Measurements from ENCODE around the gene ZKSCAN7. TPM values are rescaled to one million over a fixed set of nuclear protein-coding genes. Genes with fewer than 3 reads are reported as not detected.
"Not testable (repeated sequence)": the region's sequence is repeated elsewhere in the genome, so short reads cannot be mapped to it uniquely, and the experiment has no call there.

The ZKSCAN7 gene
- total RNA-seq, 1 donor from 2014 or later = 9.2 TPM

DNA sequence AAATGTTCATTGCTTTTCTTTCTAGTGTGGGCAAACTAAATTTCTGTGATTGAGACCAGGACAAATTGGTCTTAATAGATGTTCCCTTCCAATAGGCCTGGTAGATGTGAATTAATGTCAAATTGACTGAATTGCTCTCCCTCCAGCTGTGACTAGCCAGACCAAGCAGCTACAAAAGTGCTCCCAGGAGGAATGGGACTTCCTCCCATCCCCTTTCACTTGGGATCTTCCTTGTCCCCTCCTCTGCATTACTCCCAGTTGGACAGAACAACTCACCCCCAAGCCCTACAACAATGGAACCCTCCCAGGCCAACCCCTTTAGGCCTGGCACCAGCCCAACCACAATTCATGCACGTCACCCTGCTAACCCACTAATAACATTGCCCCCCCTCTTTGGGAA, 19.6 kb upstream of the ZKSCAN7 start:
- DNase-seq = no peak
- H3K27me3 Mint-ChIP-seq = peaks cover 45% of the 10 kb centered on the region
- H3K27ac Mint-ChIP-seq = no peak overlapping the region
- ATAC-seq (ENCODE audit: low read depth) = no peak
- no peaks in the 10 kb centered on the region for H3K36me3 Mint-ChIP-seq (ENCODE audit: low read depth)
- no peaks in the 10 kb centered on the region for H3K9me3 Mint-ChIP-seq
- no peak overlapping the region for H3K4me3 Mint-ChIP-seq
- H3K4me1 Mint-ChIP-seq = no peaks in the 10 kb centered on the region
- ChIA-PET CTCF (no interaction called here), POLR2A (no interaction called here)
- TF ChIP-seq CTCF (IDR thresholded peaks at IDR 0.05) = no peak
- intact Hi-C loops (cut with micrococcal nuclease) = no loop called here

DNA sequence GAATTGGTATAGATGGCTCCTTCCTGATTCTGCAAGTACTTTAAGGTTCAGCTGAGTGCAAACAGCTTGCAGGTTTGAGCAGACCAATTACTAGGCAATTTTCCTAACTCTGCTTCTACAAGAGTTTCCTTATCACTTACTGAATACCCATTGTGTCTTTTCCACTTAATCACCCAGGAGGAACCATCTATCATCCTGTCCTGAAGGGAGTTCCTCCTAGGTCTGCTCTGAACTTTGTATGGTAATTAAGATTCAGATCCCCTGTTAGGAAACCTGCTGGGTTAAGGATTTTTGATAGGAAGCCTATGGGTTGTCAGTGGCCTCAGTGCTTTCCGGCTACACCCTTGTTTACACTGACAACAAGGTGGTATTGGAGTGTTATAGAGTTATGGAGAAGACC, 10.2 kb upstream of the ZKSCAN7 start:
- DNase-seq; H3K4me3 Mint-ChIP-seq; CTCF ChIA-PET; POLR2A ChIA-PET; H3K27ac Mint-ChIP-seq; H3K4me1 Mint-ChIP-seq; intact Hi-C loops (cut with micrococcal nuclease); H3K36me3 Mint-ChIP-seq (ENCODE audit: low read depth); ATAC-seq (ENCODE audit: low read depth); H3K9me3 Mint-ChIP-seq: not testable (repeated sequence)
- H3K27me3 Mint-ChIP-seq = peaks cover 15% of the 10 kb centered on the region

DNA sequence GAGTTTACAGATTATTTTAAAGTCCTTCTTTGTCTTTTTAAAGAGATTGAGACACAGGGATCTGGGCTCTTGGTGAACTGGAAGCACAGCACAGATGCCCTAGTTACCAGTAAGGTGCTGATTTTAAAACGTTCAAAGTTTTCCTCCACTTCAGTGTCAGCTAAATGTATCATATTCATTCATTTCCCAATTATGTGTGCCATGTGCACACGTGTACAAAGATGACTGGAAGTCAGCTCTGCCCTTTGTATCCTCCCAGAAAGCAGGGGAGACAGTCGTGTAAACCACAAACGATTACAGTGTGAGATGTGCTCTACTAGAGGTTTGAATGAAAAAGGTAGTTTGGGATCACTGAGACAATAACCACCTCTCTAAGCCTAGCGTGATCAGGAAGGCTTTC, 730 bp downstream of the ZKSCAN7 start:
- no peak for TF ChIP-seq CTCF (IDR thresholded peaks at IDR 0.05)
- peaks cover 20% of the 10 kb centered on the region for H3K4me1 Mint-ChIP-seq
- H3K27ac Mint-ChIP-seq = peak overlapping the region; percentile 87
- DNase-seq (no peak), ATAC-seq (ENCODE audit: low read depth) (no peak)
- peaks cover 39% of the 10 kb centered on the region for H3K36me3 Mint-ChIP-seq (ENCODE audit: low read depth)
- H3K9me3 Mint-ChIP-seq = peaks cover 2% of the 10 kb centered on the region
- ChIA-PET POLR2A (interaction anchor here (1.2 to 2.1 kb wide), 4 partner anchors 29 to 78 kb away, joined by 4 to 11 read pairs (median 5); partner anchors contain the start of genes ZNF445 and ZNF660), CTCF (interaction anchor here (0.9 kb wide), 1 partner anchor 22 kb away, joined by 4 read pairs; no protein-coding TSS in a partner anchor)
- intact Hi-C loops (cut with micrococcal nuclease) = loop anchor here (1.0 to 10.0 kb wide), 5 partner anchors 29 to 307 kb away; partner anchors contain the start of genes KIAA1143, KIF15, TMEM42 and ZNF501
- peak overlapping the region; percentile 94 for H3K4me3 Mint-ChIP-seq
- H3K27me3 Mint-ChIP-seq = peaks cover 2% of the 10 kb centered on the region

DNA sequence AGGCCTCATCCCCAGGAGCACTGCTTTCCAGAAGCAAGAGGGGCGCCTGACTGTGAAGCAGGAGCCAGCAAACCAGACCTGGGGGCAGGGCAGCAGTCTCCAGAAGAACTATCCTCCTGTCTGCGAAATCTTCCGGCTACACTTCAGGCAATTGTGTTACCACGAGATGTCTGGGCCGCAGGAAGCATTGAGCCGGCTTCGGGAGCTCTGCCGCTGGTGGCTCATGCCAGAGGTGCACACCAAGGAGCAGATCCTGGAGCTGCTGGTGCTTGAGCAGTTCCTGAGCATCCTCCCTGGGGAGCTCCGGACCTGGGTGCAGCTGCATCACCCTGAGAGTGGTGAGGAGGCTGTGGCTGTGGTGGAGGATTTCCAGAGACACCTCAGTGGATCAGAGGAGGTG, 2.1 kb downstream of the ZKSCAN7 start:
- Mint-ChIP-seq H3K4me3 (no peak overlapping the region), H3K9me3 (peaks cover 4% of the 10 kb centered on the region), H3K27ac (no peak overlapping the region), H3K4me1 (peaks cover 20% of the 10 kb centered on the region), H3K27me3 (no peaks in the 10 kb centered on the region), H3K36me3 (ENCODE audit: low read depth) (peaks cover 53% of the 10 kb centered on the region)
- ATAC-seq (ENCODE audit: low read depth) (no peak), DNase-seq (no peak)
- no peak for TF ChIP-seq CTCF (IDR thresholded peaks at IDR 0.05)
- CTCF ChIA-PET = no interaction called here
- POLR2A ChIA-PET = interaction anchor here (1.0 kb wide), 1 partner anchor 16 kb away, joined by 4 read pairs; no protein-coding TSS in a partner anchor
- intact Hi-C loops (cut with micrococcal nuclease) = loop anchor here (5.0 to 10.0 kb wide), 3 partner anchors 168 to 305 kb away; partner anchors contain the start of genes KIAA1143, KIF15, TMEM42 and ZNF501

- no peak for DNase-seq
- Mint-ChIP-seq H3K27ac (no peak overlapping the region), H3K36me3 (ENCODE audit: low read depth) (peaks cover 64% of the 10 kb centered on the region), H3K27me3 (no peaks in the 10 kb centered on the region), H3K4me1 (peaks cover 6% of the 10 kb centered on the region), H3K4me3 (no peak overlapping the region), H3K9me3 (peaks cover 2% of the 10 kb centered on the region)
- TF ChIP-seq CTCF (IDR thresholded peaks at IDR 0.05) = no peak
- intact Hi-C loops (cut with micrococcal nuclease) = no loop called here
- CTCF ChIA-PET = no interaction called here
- ATAC-seq (ENCODE audit: low read depth) = no peak
- POLR2A ChIA-PET = no interaction called here
Measured at GRCh38 chr3:44561076-44561475, 6.1 kb downstream of the ZKSCAN7 start.

DNA sequence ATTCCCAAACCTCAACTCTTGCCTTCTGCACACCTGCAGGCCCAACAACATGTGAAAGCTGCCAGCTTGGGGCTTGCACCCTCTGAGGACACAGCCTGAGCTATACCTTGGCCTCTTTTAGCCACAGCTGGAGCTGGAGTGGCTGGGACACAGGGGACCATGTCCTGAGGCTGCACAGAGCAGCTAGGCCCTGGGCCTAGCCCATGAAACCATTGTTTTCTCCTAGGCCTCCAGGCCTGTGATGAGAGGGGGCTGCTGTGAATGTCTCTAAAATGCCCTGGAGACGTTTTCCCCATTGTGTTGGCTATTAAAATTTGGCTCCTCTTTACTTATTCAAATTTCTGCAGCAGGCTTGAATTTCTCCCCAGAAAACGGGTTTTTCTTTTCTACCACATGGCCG, 7.2 kb downstream of the ZKSCAN7 start:
- Mint-ChIP-seq H3K9me3 (peaks cover 2% of the 10 kb centered on the region), H3K4me1 (no peaks in the 10 kb centered on the region), H3K27ac (no peak overlapping the region), H3K36me3 (ENCODE audit: low read depth) (peaks cover 67% of the 10 kb centered on the region), H3K4me3 (no peak overlapping the region), H3K27me3 (no peaks in the 10 kb centered on the region)
- no peak for ATAC-seq (ENCODE audit: low read depth)
- DNase-seq = no peak
- intact Hi-C loops (cut with micrococcal nuclease) = no loop called here
- ChIA-PET POLR2A (no interaction called here), CTCF (interaction anchor here (0.6 kb wide), 1 partner anchor 33 kb away, joined by 3 read pairs; no protein-coding TSS in a partner anchor)
- TF ChIP-seq CTCF (IDR thresholded peaks at IDR 0.05) = no peak

All from activated B cell treated with CpG ODN at 0.5 μM for 24 hours (primary cell).